ENCODE measurements around the gene VSNL1.

Gene VSNL1

DNA sequence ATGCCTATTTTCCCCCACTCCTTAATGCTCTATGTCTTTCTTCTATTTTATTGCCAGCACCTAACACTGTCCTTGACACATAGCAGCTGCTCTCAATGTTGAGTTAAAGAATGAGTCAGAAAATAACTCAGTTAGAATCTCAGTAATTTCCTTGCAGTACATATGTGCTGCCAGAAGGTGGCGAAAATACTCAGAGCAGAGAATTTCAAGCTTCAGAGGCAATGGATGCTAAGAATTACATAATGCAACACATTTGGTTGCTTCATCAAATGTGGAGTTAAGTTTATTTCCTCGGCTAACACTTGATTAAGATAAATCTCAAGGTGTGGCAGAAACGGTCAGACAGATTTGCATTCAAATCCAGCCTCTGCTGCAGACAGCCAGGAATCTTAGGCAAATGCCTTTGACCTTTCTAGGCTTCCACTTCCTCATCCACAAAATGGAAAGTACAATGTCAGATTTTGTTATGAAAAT lies 105.6 kb downstream of the VSNL1 start:
- DNase-seq (ENCODE audit: low read depth): no peak

DNA sequence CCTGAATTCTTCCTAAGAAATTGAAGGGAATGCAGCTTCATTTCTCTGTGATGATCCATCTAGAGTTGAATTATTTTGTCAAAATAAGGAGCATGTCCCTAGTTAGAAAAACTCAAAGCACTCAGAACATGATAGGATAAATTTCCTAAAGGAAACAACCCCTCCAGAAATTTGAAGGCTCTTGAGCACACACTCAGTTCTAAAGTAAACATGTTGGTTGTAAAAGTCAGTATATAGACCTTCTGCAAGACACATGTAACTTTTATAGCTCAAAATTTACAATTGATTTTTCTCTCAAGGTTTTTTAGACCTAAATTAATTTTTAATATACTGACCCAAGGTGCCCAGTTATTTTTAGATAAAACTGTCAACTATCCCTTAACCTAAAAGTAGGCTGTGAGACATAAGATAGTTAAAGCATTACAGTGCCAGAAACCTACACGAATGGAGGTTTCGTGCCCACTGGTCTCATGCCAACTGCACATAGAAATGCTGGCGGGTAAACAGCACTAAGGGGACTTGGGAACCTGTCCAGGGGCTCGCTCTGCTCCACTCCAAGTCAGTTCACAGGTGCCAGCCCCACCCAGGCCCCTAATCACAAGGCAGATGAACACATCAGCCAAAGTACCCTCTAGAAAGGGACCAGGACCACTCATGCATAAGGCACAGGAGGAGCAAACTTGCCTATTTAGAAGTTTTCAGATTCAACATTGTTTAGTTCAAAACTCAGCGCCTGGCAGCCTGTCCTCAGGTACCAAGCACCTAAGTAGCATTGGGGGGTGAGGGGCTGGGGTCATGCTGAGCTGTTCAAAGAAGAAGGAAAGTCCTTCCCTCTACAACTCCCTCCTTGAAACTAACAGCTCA lies 106.6 kb downstream of the VSNL1 start:
- DNase-seq (ENCODE audit: low read depth): no peak

DNA sequence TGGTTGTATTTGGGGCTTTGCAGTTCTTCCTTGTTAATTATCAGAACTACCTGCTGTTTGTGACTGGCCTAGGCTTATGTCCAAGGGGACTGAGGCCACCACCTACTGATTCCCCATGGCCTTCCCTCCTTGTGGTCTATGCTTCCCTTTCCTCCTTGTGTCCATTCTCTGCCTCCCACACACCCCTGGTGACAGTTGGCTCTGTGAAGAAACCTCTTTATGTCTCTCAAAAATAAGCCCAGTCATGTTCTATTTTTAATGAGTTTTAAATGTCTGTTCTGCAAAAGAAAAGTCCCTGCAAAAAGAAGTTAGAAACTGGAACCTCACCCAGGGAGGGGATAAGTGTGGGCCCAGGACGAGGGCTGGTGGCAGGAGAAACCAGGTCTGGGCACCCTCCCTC lies 108.1 kb downstream of the VSNL1 start:
- no peak for DNase-seq (ENCODE audit: low read depth)

DNA sequence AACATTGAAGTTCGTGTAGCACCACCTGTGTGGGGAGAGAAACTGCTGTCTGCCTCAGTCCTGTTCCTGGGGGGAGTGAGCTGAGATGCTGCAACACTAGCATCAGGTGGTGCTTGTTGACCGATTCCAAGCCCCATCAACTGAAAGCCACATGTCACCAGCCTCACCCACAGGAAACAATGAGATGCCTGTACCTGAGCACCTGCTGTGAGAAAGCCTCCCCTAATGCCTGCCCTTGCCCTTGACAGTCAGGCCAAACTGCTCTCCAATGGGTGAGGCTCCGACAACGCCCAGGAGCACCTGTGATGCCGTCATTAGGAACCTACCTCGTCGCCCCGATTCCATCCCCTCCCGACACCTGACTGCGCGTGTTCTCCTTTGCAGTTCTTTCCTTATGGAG lies 108.5 kb downstream of the VSNL1 start:
- DNase-seq (ENCODE audit: low read depth): no peak

DNA sequence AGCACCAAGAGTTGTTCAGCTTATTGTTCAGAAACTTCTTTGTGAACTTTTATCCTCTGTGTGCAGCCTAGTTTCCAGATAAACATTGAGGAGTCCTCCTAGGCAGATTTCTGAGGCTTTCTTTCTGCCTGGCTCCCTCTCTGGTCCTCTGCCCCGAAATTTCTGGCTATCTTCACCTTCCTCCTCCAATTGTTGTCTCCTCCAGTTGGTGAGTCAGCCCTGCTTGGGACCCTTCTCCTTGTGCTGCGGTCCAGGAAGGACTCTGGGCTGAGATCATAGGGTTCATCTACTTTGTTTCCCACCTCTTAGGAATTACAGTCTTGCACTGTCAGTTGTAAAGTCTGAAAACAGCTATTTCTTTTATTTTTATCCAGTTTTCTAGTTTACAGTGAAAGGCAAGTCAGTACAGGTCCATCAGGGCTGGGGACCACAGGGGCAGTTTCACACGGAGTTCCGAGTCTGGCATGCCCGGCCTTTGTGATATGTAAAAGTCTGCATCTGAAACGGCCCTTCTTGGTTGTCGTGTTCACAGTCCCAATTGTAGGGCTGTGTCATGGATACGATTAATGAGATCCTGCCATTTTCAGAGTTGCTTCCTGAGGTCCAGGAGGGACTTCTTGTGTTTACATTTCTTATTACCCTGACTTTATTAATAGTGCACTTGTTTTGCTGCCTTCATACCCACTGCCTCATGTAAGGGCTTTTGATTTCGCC lies 112.3 kb downstream of the VSNL1 start:
- no peak for DNase-seq (ENCODE audit: low read depth)

DNA sequence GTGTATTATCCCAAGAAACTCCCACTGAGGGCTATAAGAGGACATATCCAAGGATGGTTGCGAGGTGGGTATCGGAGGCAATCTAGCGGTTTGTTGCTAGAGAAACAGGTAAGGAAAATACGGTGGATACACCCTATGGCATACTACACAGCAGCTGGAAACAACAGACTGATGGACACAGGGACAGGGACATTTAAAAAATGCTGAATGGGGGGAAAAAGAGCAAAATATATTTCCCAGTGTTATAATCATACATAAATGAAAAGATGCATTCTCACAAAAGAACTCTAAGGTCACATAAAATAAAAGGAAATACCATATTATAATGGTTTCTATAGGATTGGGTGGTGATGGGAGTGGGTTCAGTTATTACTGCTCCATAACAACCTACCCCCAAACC lies 117.3 kb downstream of the VSNL1 start:
- DNase-seq (ENCODE audit: low read depth): no peak

DNA sequence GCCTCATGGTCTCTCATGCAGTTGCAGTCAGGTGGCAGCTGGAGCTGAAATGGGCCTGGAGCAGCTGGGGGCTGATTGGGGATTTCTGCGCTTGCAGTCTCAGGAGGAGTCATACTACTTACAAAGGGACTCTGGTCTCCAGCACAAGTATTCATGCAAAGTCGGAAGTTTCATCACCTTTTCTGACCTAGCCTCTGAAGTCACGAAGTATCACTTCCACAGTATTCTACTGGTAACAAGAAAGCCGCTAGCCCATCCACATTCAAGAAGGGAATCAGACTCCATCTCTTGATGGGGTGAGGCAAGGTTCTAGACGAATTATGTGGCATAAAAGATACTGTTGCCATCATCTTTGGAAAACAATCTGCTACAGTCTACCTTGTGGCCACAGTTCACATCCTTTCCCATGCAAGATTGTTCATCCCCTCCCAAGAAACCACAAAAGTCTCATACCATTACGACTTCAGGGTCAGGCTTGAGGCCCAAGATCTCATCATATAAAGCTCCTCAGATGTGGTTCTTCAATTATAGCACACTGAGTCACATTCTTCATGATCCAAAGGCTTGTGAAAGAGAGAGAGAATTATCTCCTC lies 117.9 kb downstream of the VSNL1 start:
- no peak for DNase-seq (ENCODE audit: low read depth)

DNA sequence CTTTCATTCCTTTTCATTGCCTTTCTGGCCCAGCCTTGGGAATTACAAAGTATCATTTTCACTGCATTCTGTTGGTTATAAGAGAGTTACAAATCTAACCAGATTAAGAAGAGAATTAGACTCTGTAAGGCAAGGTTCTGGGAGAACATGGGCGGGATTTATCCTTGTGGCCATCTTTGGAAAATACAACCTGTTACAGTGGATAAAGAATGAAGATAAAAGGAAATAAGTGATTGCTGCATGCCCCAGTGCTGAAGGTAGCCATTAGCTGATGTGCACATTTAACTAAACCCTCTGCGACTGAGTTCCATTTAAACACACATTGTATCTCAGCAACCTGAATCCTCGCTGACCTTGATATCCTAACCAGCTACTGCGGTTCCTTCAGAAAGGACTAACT lies 119.7 kb downstream of the VSNL1 start:
- no peak for DNase-seq (ENCODE audit: low read depth)

DNA sequence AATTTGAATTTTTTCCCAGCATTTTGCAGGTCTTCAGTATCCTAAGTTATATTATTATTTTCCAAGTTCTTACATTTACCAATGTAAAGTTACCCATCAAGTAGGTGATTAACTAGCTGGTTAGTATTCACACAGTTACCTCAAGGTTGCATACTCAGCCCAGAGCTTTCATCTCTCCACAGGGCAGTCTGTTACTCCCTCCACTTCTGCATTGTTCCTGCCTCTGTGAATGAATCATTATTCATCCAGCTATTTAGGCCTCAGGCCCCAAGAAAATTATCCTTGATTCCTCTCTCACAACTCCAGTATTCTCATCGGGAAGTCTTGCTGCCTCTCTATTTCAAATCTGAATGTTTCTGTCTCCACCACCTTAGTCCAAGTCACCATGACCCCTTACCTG lies 121.0 kb downstream of the VSNL1 start:
- DNase-seq (ENCODE audit: low read depth): no peak

DNA sequence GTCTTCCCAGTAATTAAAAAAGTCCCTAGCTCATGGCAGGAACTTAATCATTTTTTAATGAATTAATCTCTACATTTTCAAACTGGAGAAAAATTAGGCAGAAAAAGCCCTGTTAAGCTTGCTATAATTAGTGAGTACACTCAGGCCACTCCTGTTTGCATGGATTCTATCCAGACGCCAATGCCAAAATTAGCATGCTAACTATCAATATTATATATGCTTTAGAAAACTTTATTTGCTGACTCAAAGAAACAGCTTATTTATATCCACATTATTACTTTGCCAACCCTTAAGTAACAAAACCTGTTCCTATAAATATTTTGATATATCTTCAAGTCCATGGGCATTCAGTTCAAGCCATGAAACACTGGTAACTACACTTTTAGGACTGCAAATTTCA lies 122.2 kb downstream of the VSNL1 start:
- no peak for DNase-seq (ENCODE audit: low read depth)

DNA sequence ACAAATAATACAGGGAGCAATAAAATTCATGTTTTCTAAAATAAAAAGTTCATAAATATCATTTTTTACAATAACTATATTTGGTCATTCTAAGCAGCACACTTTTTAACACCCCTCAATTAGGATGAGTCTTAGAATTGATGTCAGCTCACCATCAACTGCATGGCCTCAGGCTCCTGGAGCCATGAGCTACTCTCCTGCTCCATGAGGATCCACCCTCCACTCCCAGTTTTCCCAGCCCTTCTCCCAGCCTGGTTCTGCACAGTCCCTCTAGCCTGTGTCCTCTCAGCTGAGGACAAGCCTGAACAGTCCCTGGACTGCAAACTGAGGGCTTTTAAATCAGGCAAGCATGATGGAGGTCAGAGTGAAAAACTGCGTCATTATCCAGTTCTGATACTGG lies 124.0 kb downstream of the VSNL1 start:
- DNase-seq (ENCODE audit: low read depth): no peak

DNA sequence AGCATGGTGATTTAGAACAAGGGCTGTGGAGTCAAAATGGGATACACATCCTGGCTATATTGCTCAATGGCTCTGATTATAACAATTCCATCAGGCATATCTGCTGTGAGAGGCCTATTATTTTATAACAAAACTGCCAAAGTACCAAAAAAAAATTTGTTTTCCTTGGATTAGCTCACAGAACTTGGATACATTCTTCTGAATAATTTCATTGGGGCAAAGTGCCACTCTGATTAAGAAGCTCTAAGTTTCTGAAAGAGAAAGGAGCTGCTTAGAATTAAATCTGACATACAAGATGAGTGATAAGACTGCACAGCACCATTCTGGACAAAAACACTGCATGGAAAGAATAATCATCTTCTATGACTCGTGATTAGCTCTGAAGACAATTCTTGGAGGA lies 127.4 kb downstream of the VSNL1 start:
- DNase-seq (ENCODE audit: low read depth): no peak

DNA sequence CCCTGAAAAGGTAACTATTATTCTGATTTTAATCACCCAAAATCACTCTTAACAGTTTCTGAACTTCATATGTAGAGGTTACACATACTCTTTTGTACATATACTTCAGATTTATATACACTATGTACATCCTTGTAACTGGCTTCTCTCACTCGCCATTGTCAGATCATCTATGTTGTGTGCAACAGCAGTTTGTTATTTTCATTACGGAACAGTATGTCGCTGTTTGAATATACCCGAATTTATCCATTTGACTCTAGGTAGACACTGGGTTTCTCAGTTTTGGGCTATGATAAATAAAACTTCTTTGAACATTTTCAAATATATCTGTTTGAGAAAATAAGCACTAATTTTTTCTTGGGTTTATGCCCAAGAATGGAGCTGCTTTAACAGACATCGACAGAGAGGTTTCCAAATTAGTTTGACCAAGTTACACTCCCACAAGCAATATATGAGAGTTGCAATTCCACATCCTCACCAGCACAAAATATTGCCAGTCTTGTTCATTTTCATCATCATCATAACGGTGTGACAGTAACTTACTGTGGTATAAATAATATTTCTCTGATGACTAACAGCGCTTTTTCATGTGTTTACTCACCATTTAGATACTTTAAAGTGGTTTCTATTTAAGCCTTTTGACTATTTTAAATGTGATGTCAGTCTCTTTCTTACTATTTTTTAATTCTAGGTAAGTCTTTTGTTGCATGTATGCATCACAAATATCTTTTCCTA lies 132.3 kb downstream of the VSNL1 start:
- DNase-seq (ENCODE audit: low read depth): no peak

DNA sequence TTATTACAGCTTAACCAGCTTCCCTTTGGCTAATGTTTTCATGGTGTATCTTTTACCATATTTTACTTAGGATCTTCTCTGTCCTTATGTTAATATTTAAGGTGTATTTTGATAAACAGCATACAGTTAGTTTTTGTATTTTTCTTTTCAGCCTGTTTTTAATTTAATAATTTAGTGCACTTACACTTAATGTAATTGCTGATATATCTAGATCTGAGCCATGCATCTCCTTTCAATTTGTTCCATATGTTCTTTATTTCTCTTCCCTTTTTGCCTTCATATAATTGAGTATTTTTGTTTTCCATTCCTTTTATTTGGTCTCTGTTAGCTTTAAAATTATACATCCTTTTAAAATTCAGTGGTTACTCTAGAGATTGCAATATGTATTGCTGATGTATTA lies 134.3 kb downstream of the VSNL1 start:
- DNase-seq (ENCODE audit: low read depth): no peak

DNA sequence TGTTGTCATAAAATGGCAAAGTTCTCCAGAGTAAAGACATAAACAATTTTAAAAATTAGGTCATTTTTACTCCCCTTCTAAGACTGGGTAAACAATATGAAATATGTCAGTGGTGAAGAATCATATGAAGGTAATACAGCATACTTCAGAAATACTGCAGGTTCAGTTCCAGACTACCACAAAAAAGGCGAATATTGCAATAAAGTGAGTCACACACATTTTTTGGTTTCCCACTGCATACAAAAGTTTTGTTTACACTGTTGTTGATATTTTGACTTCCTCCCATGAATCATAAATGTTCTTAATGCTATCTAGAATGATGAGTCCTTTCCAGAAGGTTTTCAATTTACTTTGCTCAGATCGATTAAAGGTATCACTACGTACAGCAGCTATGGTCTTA lies 139.6 kb downstream of the VSNL1 start:
- no peak for DNase-seq (ENCODE audit: low read depth)

DNA sequence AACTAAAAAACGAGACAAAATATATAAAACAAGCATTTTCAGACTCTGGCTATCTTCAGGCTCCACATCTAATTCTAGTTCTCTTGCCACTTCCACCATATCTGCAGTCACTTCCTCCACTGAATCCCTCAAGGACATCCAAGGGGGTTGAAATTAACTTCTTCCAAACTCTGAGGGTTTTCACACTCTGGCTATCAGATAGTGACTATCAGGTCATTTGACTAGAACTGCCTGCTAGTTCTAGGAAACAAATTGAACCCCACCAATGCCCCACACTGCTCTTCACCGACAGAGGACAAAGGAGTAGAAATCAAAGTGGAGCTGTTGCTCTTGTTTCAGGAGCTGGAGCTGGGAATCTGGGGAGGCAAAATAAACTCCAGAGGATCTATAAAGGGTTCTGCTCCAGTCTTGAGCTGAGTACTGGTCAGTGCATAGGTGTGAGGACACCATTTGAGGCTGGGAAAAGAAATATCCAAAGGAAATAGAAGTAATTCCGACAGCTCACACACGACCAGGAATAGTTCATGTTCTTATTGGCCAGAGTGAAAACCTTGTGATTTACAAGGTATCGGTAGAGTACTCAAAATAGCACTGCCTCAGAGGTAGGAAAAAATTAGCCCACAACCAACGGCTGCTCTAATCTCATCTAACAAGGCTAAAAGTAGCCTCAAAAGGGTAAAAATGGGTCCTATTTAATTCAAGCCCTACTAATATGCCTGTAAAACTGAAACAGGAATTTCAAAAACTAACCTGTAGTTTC lies 141.8 kb downstream of the VSNL1 start:
- no peak for DNase-seq (ENCODE audit: low read depth)

DNA sequence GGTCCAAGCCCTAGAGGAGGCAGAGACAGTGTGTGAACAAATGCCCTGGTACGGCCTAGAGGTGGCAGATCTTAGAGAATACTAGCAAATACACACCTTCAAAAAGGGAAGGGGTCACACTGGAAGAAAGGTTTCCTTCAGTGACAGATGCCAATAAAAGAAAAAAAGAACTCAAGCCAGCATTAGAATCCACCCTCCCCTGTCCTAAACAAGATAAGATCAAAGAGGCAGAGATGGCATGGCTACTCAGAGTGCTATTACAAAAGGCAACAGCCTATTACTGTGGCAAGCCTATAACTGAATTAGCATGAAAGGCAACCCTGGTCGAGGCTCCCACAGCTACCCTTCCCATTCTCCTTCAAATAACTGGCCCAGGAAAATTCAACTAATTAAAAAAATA lies 143.5 kb downstream of the VSNL1 start:
- DNase-seq (ENCODE audit: low read depth): no peak

DNA sequence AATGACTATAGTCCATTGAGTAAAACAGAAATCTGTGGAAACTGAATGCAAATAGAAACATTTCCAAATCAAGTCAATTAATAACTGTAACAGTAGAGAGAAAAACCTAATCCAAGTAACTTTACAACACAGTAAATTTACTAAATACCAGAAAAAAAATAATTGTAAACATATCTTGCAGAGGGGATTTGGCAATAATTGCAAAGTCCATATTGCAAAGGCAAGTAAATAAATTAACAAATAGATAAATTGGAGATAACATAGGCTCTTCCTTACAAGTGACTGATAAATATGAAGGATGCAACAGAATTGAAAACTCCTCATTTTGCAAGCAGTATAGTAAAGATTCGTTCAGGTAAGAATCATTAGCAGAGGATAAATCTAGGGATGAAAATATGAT lies 148.1 kb downstream of the VSNL1 start:
- no peak for DNase-seq (ENCODE audit: low read depth)

DNA sequence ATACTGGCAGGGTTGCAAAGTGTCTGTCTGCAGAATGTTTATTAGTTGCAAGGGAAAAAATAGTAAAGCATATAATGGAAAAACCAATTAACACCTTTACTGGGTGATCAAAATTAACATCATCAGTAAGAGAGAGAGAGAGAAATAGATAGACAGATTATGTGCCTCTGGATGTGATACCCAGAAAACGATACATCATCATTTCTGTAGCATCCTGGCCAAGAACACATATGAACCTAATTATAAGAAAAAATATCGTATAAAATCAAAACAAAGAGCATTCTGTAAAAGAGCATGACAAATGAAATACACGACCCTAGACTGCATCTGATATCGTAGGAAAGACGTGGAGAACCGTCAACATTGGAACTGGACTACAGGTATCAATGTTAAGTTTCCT lies 148.5 kb downstream of the VSNL1 start:
- no peak for DNase-seq (ENCODE audit: low read depth)

DNA sequence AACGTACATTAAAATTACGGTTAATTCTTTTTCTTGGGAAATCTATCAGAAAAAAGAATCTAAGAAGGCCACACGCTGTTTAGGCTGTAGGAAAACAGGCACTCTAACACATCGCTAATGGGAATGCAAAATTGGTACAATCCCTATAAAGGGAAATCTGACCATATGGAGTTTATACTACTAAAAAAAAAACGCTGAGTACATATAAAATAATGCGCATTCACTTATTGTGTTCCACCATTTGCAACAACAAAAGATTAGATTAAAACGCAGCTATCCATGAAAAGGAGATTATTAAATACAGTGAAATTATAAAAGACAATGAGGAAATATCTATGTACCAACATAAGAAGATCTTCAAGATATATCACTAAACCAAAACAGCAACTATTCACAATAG lies 150.3 kb downstream of the VSNL1 start:
- DNase-seq (ENCODE audit: low read depth): no peak

Measured in stimulated activated CD8-positive, alpha-beta memory T cell treated with anti-CD3 and anti-CD28 coated beads, Interleukin-12 subunit alpha, Interleukin-12 subunit beta, amount 100 ng/mL, for 4 hours (primary cell).